ENCODE results near the gene SLC34A1.

- TF ChIP-seq CTCF (IDR thresholded peaks at IDR 0.05 in 4 of 5, conservative IDR thresholded peaks at IDR 0.05 in 1 of 5) (no peak), POLR2A (IDR thresholded peaks at IDR 0.05) (no peak)
Measured at GRCh38 chr5:177396807-177397206, 12.6 kb downstream of the SLC34A1 start.
